ENCODE results near the gene MAEA.

Gene MAEA

GRCh38 chr4:1289207-1290164 is at the start of gene MAEA:
Gene MAEA (plus strand): TSS chr4:1289891. CDS start chr4:1289914, 23 bp downstream.
- peak within 1 kb of the TSS; percentile 97 for H3K9ac ChIP-seq (ENCODE audit: low read depth, low read length)
- no peaks in the 10 kb centered on the region for H3K27me3 ChIP-seq (ENCODE audit: insufficient read depth, low read length)
- peaks cover 18% of the 10 kb centered on the region; the same call in 1 of the 2 replicates for H3K9me3 ChIP-seq (ENCODE audit: insufficient read depth, low read depth, low read length)
- peak within 1 kb of the TSS; percentile 96 for H3K4me3 ChIP-seq (ENCODE audit: low read length)
- H3K27ac ChIP-seq (ENCODE audit: low read length): peak within 1 kb of the TSS; percentile 97
- peaks cover 8% of the 10 kb centered on the region for H3K4me1 ChIP-seq (ENCODE audit: insufficient read depth, low read length)
- H3K36me3 ChIP-seq (ENCODE audit: insufficient read depth, low read depth, low read length): no peaks in the 10 kb centered on the region

DNA sequence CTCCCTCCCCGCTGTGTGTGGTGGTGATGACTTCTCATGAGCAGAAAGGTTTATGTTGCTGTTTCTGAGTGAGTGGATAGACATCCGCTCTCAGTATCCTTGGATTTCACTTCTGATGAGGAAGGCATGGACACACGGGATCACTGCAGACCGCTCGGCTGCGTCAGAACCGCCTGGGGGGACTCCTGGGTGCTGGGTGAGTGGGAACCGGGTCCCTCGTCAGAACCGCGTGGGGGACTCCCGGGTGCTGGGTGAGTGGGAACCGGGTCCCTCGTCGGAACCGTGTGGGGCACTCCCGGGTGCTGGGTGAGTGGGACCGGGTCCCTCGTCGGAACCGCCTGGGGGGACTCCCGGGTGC is 49.8 kb upstream of the MAEA start:
- H3K4me1 ChIP-seq (ENCODE audit: insufficient read depth, low read length): no peaks in the 10 kb centered on the region
- H3K4me3 ChIP-seq (ENCODE audit: low read length): no peak overlapping the region
- peaks cover 58% of the 10 kb centered on the region for H3K36me3 ChIP-seq (ENCODE audit: insufficient read depth, low read depth, low read length)
- H3K9ac ChIP-seq (ENCODE audit: low read depth, low read length): no peak overlapping the region
- no peaks in the 10 kb centered on the region for H3K27me3 ChIP-seq (ENCODE audit: insufficient read depth, low read length)
- no peaks in the 10 kb centered on the region for H3K9me3 ChIP-seq (ENCODE audit: insufficient read depth, low read depth, low read length)
- H3K27ac ChIP-seq (ENCODE audit: low read length): no peak overlapping the region

GRCh38 chr4:1240721-1241465 is 48.8 kb upstream of the MAEA start:
- H3K9ac ChIP-seq (ENCODE audit: low read depth, low read length): no peak overlapping the region
- no peak overlapping the region for H3K27ac ChIP-seq (ENCODE audit: low read length)

DNA sequence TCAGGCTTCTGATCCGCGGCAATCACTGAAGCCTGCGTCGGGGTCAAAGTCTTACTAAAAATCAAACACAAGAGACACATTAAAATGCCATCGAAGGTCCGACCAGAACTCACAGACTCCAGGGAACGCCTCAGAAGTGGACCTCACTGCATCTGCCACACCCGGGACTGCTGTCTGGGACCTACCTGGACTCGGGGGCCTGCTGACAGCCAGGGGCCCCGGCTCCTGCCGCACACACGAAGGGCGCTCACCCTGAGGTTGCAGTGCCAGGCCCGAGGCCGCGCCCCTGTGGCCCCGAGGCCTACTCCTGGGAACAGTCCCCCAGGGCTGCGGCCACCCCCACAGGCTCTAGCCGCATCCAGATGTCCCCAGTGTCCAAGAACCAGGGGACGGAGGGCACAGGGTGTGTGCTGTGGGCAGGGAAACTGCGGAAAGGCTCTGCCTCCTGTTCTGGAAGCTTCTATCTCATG is 48.2 kb upstream of the MAEA start:
- H3K9ac ChIP-seq (ENCODE audit: low read depth, low read length): no peak overlapping the region
- no peak overlapping the region for H3K4me3 ChIP-seq (ENCODE audit: low read length)
- H3K9me3 ChIP-seq (ENCODE audit: insufficient read depth, low read depth, low read length): no peaks in the 10 kb centered on the region
- no peak overlapping the region for H3K27ac ChIP-seq (ENCODE audit: low read length)
- peaks cover 42% of the 10 kb centered on the region for H3K36me3 ChIP-seq (ENCODE audit: insufficient read depth, low read depth, low read length)
- H3K4me1 ChIP-seq (ENCODE audit: insufficient read depth, low read length): no peaks in the 10 kb centered on the region
- no peaks in the 10 kb centered on the region for H3K27me3 ChIP-seq (ENCODE audit: insufficient read depth, low read length)

More at GRCh38 chr4:1240721-1241465, 48.8 kb upstream of the MAEA start:
- no peaks in the 10 kb centered on the region for H3K27me3 ChIP-seq (ENCODE audit: insufficient read depth, low read length)
- H3K36me3 ChIP-seq (ENCODE audit: insufficient read depth, low read depth, low read length): peaks cover 48% of the 10 kb centered on the region
- H3K4me3 ChIP-seq (ENCODE audit: low read length): no peak overlapping the region
- no peaks in the 10 kb centered on the region for H3K9me3 ChIP-seq (ENCODE audit: insufficient read depth, low read depth, low read length)
- H3K4me1 ChIP-seq (ENCODE audit: insufficient read depth, low read length): no peaks in the 10 kb centered on the region

DNA sequence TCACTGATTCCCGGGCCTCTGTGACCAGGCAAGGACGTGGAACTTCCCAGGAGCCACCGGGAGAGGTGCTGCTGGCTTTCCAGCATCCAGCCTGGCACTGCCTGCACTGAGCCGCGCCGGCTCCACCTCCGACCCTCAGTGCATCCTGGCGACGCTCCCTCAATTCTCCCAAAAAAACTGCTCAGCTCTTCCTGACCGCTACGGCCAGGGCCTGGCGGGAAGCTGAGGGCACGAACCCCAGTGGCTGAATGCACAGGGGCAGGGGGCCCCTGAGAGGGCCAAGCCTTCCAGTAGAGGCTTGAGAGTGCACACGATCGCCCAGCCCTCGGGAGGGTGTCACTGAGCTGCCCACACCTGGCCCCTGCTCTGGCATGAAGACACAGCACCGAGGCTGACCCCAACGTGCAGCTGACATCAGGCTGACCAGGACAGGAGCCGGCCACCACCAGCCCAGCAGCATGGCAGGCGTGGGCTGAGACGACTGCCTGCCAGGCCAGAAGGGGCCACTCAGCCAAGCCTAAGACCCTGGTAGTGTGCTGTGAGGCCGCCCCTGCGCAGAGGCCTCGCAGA is 47.7 kb upstream of the MAEA start:
- Histone ChIP-seq H3K27me3 (ENCODE audit: insufficient read depth, low read length) (no peaks in the 10 kb centered on the region), H3K4me3 (ENCODE audit: low read length) (no peak overlapping the region), H3K27ac (ENCODE audit: low read length) (no peak overlapping the region), H3K9ac (ENCODE audit: low read depth, low read length) (no peak overlapping the region; the same call in 1 of the 2 replicates), H3K36me3 (ENCODE audit: insufficient read depth, low read depth, low read length) (peaks cover 41% of the 10 kb centered on the region), H3K4me1 (ENCODE audit: insufficient read depth, low read length) (0 out of 2 replicates have a peak, but pooled peaks cover under 1% of the 10 kb centered on the region), H3K9me3 (ENCODE audit: insufficient read depth, low read depth, low read length) (no peaks in the 10 kb centered on the region)

DNA sequence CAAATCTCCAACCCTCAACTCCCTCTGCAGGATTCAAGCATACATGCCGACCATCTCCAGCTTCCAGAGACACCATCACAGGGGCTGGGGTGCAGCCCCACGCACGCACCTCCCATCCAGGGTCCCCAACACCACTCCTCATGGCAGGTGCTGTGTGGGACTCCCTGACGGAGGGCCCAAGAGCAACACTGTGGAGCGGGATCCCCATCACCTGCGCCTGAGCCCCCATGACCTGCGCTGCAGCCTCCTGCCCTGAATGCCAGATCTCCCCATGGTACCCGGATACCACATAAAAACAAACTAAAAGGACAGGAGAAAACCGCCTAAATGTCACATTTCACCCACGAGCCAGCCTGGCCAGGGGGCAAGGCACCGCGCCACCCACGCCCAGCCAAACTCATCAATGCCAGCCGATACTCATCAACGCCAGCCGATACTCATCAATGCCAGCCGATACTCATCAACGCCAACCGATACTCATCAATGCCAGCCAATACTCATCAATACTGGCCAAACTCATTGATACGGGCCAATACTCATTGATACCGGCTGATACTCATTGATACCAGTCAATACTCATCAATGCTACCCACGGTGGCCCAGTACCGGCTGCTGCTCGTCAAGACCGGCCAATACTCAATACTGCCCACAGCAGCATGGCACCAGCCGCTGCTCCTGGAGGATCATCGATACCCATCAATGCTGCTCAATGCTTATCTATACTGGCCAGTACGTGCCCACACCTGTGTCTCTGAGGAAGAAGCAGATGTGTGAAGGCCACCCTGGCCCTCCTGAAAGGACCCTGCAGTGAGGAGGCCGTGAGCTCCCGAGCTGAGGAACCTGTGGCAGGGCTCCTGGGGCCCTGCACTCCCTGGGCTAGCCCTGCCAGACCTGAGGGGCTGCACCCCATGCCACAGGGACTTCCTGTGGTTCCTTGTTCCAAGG is 46.9 kb upstream of the MAEA start:
- H3K27ac ChIP-seq (ENCODE audit: low read length): no peak overlapping the region
- 0 out of 2 replicates have a peak, but pooled peaks cover 4% of the 10 kb centered on the region for H3K4me1 ChIP-seq (ENCODE audit: insufficient read depth, low read length)
- no peak overlapping the region; the same call in 1 of the 2 replicates for H3K9ac ChIP-seq (ENCODE audit: low read depth, low read length)
- H3K4me3 ChIP-seq (ENCODE audit: low read length): no peak overlapping the region
- no peaks in the 10 kb centered on the region for H3K9me3 ChIP-seq (ENCODE audit: insufficient read depth, low read depth, low read length)
- peaks cover 33% of the 10 kb centered on the region for H3K36me3 ChIP-seq (ENCODE audit: insufficient read depth, low read depth, low read length)
- no peaks in the 10 kb centered on the region for H3K27me3 ChIP-seq (ENCODE audit: insufficient read depth, low read length)

DNA sequence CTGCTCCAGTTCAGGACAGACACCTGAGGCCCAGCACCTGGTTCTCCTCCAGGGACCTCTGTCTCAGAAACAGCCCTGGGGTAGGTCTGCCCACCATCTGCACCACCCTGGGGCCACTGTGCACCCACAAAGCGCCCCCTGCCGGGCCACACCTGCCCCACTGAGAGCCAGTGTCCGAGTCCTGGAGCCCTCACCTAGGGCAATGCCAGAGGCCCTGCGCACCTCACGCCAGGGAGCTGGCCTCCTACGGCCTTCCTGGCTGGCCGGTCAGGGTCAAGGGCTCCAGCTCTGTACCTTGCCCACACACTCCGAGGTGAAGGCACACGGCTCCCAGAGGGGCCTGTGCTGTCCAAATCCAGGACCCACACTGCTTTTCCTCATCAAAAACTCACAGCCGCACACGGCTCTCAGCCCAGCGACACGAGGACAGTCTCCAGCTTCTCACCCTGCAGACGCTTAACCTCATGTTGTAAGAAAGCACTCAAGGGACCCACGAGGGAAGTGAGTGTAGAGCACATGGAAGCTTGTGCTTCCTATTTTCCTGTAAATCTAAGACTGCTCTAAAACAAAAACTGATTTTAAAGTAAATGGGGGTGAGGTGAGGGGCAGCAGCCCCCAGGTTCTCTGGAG is 46.1 kb upstream of the MAEA start:
- Histone ChIP-seq H3K9me3 (ENCODE audit: insufficient read depth, low read depth, low read length) (no peaks in the 10 kb centered on the region), H3K9ac (ENCODE audit: low read depth, low read length) (no peak overlapping the region), H3K27ac (ENCODE audit: low read length) (no peak overlapping the region), H3K4me1 (ENCODE audit: insufficient read depth, low read length) (0 out of 2 replicates have a peak, but pooled peaks cover 4% of the 10 kb centered on the region), H3K27me3 (ENCODE audit: insufficient read depth, low read length) (no peaks in the 10 kb centered on the region), H3K36me3 (ENCODE audit: insufficient read depth, low read depth, low read length) (peaks cover 25% of the 10 kb centered on the region), H3K4me3 (ENCODE audit: low read length) (no peak overlapping the region)

DNA sequence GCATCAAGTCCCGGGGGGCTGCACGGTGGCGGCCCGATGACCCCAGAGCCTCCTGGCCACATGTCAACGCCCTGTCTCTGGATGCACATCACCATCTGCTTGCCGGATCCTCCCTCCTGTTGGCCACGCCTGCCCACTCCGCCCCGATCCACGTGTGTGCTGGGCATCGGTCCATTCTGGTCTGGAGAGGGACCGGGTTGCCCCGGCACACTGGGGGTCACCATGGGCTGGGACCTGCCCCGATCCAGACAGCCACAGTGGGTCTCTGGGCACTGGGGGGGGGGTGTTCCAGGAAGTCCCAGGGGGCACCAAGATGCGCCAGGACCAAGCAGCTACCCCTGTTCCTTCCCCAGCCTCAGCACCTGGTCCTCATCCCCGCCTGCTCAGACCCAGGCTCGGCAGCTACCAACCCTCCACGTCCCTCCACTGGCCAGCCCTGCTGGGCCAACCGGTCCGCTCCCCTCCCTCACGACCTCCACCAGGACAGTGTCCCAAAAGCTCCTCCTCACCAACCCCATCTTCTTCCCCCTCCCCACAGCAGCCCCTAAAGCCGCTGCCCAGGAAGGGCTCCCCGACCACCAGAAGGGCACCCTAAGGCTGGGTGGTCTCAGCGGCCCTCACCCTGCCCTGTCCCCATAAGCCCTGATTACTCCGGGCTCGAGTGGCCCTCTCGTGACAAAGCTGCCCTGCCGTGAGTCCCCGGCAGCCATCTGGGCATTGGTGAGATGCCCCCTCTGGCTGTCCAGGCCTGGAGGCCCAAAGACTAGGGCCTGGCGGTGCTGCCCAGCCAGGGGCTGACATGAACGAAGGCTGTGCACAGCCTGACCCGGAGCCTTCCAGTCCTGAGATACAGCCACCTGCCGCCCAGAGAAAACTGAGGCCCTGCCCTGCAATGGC is 45.4 kb upstream of the MAEA start:
- Histone ChIP-seq H3K4me3 (ENCODE audit: low read length) (no peak overlapping the region), H3K27ac (ENCODE audit: low read length) (no peak overlapping the region), H3K36me3 (ENCODE audit: insufficient read depth, low read depth, low read length) (peaks cover 18% of the 10 kb centered on the region), H3K4me1 (ENCODE audit: insufficient read depth, low read length) (0 out of 2 replicates have a peak, but pooled peaks cover 4% of the 10 kb centered on the region), H3K9ac (ENCODE audit: low read depth, low read length) (no peak overlapping the region), H3K27me3 (ENCODE audit: insufficient read depth, low read length) (no peaks in the 10 kb centered on the region), H3K9me3 (ENCODE audit: insufficient read depth, low read depth, low read length) (no peaks in the 10 kb centered on the region)

- H3K4me3 ChIP-seq (ENCODE audit: low read length): no peak overlapping the region
- no peak overlapping the region for H3K9ac ChIP-seq (ENCODE audit: low read depth, low read length)
- peaks cover 11% of the 10 kb centered on the region for H3K36me3 ChIP-seq (ENCODE audit: insufficient read depth, low read depth, low read length)
- H3K27me3 ChIP-seq (ENCODE audit: insufficient read depth, low read length): peaks cover 4% of the 10 kb centered on the region; the same call in 1 of the 2 replicates
- H3K9me3 ChIP-seq (ENCODE audit: insufficient read depth, low read depth, low read length): no peaks in the 10 kb centered on the region; the same call in 1 of the 2 replicates
- H3K27ac ChIP-seq (ENCODE audit: low read length): no peak overlapping the region
- H3K4me1 ChIP-seq (ENCODE audit: insufficient read depth, low read length): peaks cover 4% of the 10 kb centered on the region; the same call in 1 of the 2 replicates
Observed at GRCh38 chr4:1244978-1245471, 44.7 kb upstream of the MAEA start.

Measured in iPS-20b (cell line).